Measurements from ENCODE around the gene YAF2. TPM values are rescaled to one million over a fixed set of nuclear protein-coding genes. Genes with fewer than 3 reads are reported as not detected.

YAF2 gene
- total RNA-seq, 1 experiment from 2014 or later = 81.7 TPM

GRCh38 chr12:42119085-42119633 lies 118.9 kb downstream of the YAF2 start:
- Histone ChIP-seq H3K9me3 (ENCODE audit: low read length) (peaks cover 9% of the 10 kb centered on the region; the same call in 1 of the 2 replicates), H4K20me1 (ENCODE audit: insufficient read depth, low read depth, low read length) (no peaks in the 10 kb centered on the region), H3K27ac (ENCODE audit: low read length) (no peak overlapping the region), H3K36me3 (ENCODE audit: insufficient read depth, low read length) (peaks cover 26% of the 10 kb centered on the region), H3K4me3 (ENCODE audit: low read length) (no peak overlapping the region), H3K9ac (ENCODE audit: low read length) (no peak overlapping the region), H3K9me2 (replicated peaks; ENCODE audit: insufficient read depth, low read length) (no peaks in the 10 kb centered on the region), H3K4me2 (ENCODE audit: low read depth, low read length, poor library complexity, severe bottlenecking) (no peak overlapping the region), H2AFZ (ENCODE audit: low read length) (no peak overlapping the region), H3K4me1 (ENCODE audit: low read length) (peaks cover 4% of the 10 kb centered on the region; the same call in 1 of the 2 replicates), H3K27me3 (ENCODE audit: low read length) (no peaks in the 10 kb centered on the region), H3K79me2 (ENCODE audit: low read length) (peaks cover 71% of the 10 kb centered on the region)
- no peak for DNase-seq

GRCh38 chr12:42118136-42118879 lies 119.7 kb downstream of the YAF2 start:
- Histone ChIP-seq H3K27ac (ENCODE audit: low read length) (no peak overlapping the region), H3K9ac (ENCODE audit: low read length) (no peak overlapping the region), H3K36me3 (ENCODE audit: insufficient read depth, low read length) (peaks cover 26% of the 10 kb centered on the region), H4K20me1 (ENCODE audit: insufficient read depth, low read depth, low read length) (no peaks in the 10 kb centered on the region), H3K4me2 (ENCODE audit: low read depth, low read length, poor library complexity, severe bottlenecking) (no peak overlapping the region), H3K9me3 (ENCODE audit: low read length) (peaks cover 9% of the 10 kb centered on the region; the same call in 1 of the 2 replicates), H3K4me1 (ENCODE audit: low read length) (no peaks in the 10 kb centered on the region), H3K79me2 (ENCODE audit: low read length) (peaks cover 65% of the 10 kb centered on the region), H2AFZ (ENCODE audit: low read length) (no peak overlapping the region), H3K9me2 (replicated peaks; ENCODE audit: insufficient read depth, low read length) (no peaks in the 10 kb centered on the region), H3K27me3 (ENCODE audit: low read length) (no peaks in the 10 kb centered on the region), H3K4me3 (ENCODE audit: low read length) (no peak overlapping the region)
- no peak for DNase-seq

DNA sequence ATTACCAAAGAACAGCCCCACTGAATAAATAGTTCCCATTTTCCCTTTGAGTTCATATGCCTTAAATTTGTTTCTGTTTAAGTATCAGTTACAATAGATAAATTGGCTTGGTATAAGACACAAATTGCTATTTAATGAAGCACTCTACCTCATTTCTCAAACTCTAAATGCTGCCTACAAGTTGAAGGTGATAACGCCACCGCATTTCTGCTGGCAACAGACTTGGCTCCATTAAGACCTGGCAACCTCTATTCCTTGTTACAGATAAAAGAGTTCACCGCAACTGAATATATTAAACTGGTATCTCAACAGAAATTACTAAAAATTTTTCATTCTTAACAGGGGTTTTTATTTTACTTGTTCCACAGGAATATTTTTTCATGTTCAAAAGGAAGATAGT lies 129.0 kb downstream of the YAF2 start:
- Histone ChIP-seq H3K27ac (ENCODE audit: low read length) (no peak overlapping the region), H3K9ac (ENCODE audit: low read length) (no peak overlapping the region), H3K9me2 (replicated peaks; ENCODE audit: insufficient read depth, low read length) (no peaks in the 10 kb centered on the region), H2AFZ (ENCODE audit: low read length) (no peak overlapping the region), H4K20me1 (ENCODE audit: insufficient read depth, low read depth, low read length) (no peaks in the 10 kb centered on the region), H3K79me2 (ENCODE audit: low read length) (peaks cover 61% of the 10 kb centered on the region), H3K36me3 (ENCODE audit: insufficient read depth, low read length) (peaks cover 29% of the 10 kb centered on the region), H3K4me3 (ENCODE audit: low read length) (no peak overlapping the region), H3K4me2 (ENCODE audit: low read depth, low read length, poor library complexity, severe bottlenecking) (no peak overlapping the region), H3K27me3 (ENCODE audit: low read length) (no peaks in the 10 kb centered on the region), H3K9me3 (ENCODE audit: low read length) (no peaks in the 10 kb centered on the region), H3K4me1 (ENCODE audit: low read length) (peaks cover 25% of the 10 kb centered on the region)
- DNase-seq = no peak

Other genes starting within 250 kb of the YAF2 start
- 17.1 and 25.9 TPM in 2 replicates for gene GXYLT1, start 93.4 kb downstream of the YAF2 start, total RNA-seq (2014; rRNA removed; shearing (Covaris generic); ENCODE audit: low replicate concordance)
- gene ZCRB1, start 87.8 kb upstream of the YAF2 start, total RNA-seq (2014; rRNA removed; shearing (Covaris generic); ENCODE audit: low replicate concordance) = 48.2 and 58.4 TPM in 2 replicates
- gene PPHLN1, start 87.9 kb upstream of the YAF2 start, total RNA-seq (2014; rRNA removed; shearing (Covaris generic); ENCODE audit: low replicate concordance) = 115 and 174 TPM in 2 replicates